HEK293 (cell line): ENCODE measurements around the gene NOS1AP.

Source experiments
- CTCF ChIA-PET: fragments of 350-600 bp; formaldehyde crosslinking; extraction: SDS; loops from one replicate; lab custom pipeline; 2021; ENCODE audit warnings: antibody characterized with exemption; lab: Yijun Ruan, JAX
- POLR2A ChIA-PET: fragments of 300-600 bp; formaldehyde crosslinking; extraction: SDS; loops from one replicate; lab custom pipeline; 2020; ENCODE audit warnings: antibody characterized with exemption, inconsistent platforms; lab: Yijun Ruan, JAX
- H3K27ac ChIP-seq: fragments of 200-500 bp; sonication (Bioruptor generic); 2 replicates; pipeline ENCODE4 v1.5.1; 2014; ENCODE audit warnings: low read depth, low read length, control low read depth, inconsistent platforms; ENCODE audit errors: extremely low read depth
- H3K36me3 ChIP-seq, 2 experiments: fragments of 200-500 bp in 1 of 2; sonication (Bioruptor generic) in 1 of 2; 1 replicate in 1 of 2; 2 replicates in 1 of 2; pipeline ENCODE4 v1.5.1; 2014 to 2017; ENCODE audit warnings: inconsistent platforms in 2 of 2, low read length in 2 of 2; ENCODE audit not compliant: control insufficient read depth in 2 of 2, insufficient read depth in 1 of 2
- H3K4me1 ChIP-seq: fragments of 200-500 bp; sonication (Bioruptor generic); 2 replicates; pipeline ENCODE4 v1.5.1; 2014; ENCODE audit warnings: mild to moderate bottlenecking, low read length, inconsistent platforms; ENCODE audit not compliant: control insufficient read depth, insufficient read depth
- H3K4me3 ChIP-seq: 2 replicates; pipeline ENCODE4 v1.5.1; 2011; ENCODE audit warnings: low read depth, mild to moderate bottlenecking, control low read depth, low read length, moderate library complexity
- H3K9me3 ChIP-seq: fragments of 200-500 bp; sonication (Bioruptor generic); 2 replicates; pipeline ENCODE4 v1.5.1; 2014; ENCODE audit warnings: low read depth, low read length, inconsistent platforms; ENCODE audit not compliant: control insufficient read depth, insufficient read depth
- GLIS2 ChIP-seq: fragments of 450-650 bp; formaldehyde crosslinking; IDR thresholded peaks from 2 replicates; pipeline ENCODE4 v1.5.1; 2016; ENCODE audit warnings: missing biosample characterization, missing genetic modification characterization
- HOXD13 ChIP-seq: sonication (generic); formaldehyde crosslinking; IDR thresholded peaks from 2 replicates; pipeline ENCODE4 v1.8.0; 2022; ENCODE audit warnings: missing genetic modification reagents, borderline replicate concordance
- PRDM4 ChIP-seq: fragments of 450-650 bp; formaldehyde crosslinking; IDR thresholded peaks from 2 replicates; pipeline ENCODE4 v1.5.1; 2017; ENCODE audit warnings: missing biosample characterization, missing genetic modification characterization
- SCRT2 ChIP-seq: fragments of 450-650 bp; formaldehyde crosslinking; IDR thresholded peaks from 2 replicates; pipeline ENCODE4 v1.5.1; 2016; ENCODE audit warnings: missing biosample characterization, missing genetic modification characterization
- ZNF223 ChIP-seq: fragments of 450-650 bp; formaldehyde crosslinking; IDR thresholded peaks from 2 replicates; pipeline ENCODE4 v1.5.1; 2016; ENCODE audit warnings: missing biosample characterization, missing genetic modification characterization
- ZNF266 ChIP-seq: fragments of 450-650 bp; formaldehyde crosslinking; IDR thresholded peaks from 2 replicates; pipeline ENCODE4 v1.5.1; 2016; ENCODE audit warnings: missing biosample characterization, missing genetic modification characterization, low read depth
- ZNF280C ChIP-seq: fragments of 450-650 bp; formaldehyde crosslinking; IDR thresholded peaks from 2 replicates; pipeline ENCODE4 v1.5.1; 2016; ENCODE audit warnings: missing biosample characterization, missing genetic modification characterization
- ZNF324 ChIP-seq: fragments of 450-650 bp; formaldehyde crosslinking; IDR thresholded peaks from 2 replicates; pipeline ENCODE4 v1.5.1; 2016; ENCODE audit warnings: missing biosample characterization, missing genetic modification characterization
- ZNF473 ChIP-seq: fragments of 450-650 bp; formaldehyde crosslinking; IDR thresholded peaks from 2 replicates; pipeline ENCODE4 v1.5.1; 2017; ENCODE audit warnings: missing biosample characterization, missing genetic modification characterization
- ZNF48 ChIP-seq: fragments of 450-650 bp; formaldehyde crosslinking; IDR thresholded peaks from 2 replicates; pipeline ENCODE4 v1.5.1; 2016; ENCODE audit warnings: missing biosample characterization, missing genetic modification characterization
- ZNF521 ChIP-seq: fragments of 450-650 bp; formaldehyde crosslinking; IDR thresholded peaks from 2 replicates; pipeline ENCODE4 v1.5.1; 2017; ENCODE audit warnings: missing biosample characterization, mild to moderate bottlenecking, missing genetic modification characterization
- ZNF558 ChIP-seq: fragments of 450-650 bp; formaldehyde crosslinking; IDR thresholded peaks from 2 replicates; pipeline ENCODE4 v1.5.1; 2016; ENCODE audit warnings: missing biosample characterization, missing genetic modification characterization
- ZNF776 ChIP-seq: fragments of 450-650 bp; formaldehyde crosslinking; IDR thresholded peaks from 2 replicates; pipeline ENCODE4 v1.5.0; 2017; ENCODE audit warnings: missing biosample characterization, missing genetic modification characterization, borderline replicate concordance
- ZNF785 ChIP-seq: fragments of 450-650 bp; formaldehyde crosslinking; IDR thresholded peaks from 2 replicates; pipeline ENCODE4 v1.5.1; 2016; ENCODE audit warnings: missing biosample characterization, missing genetic modification characterization
- TF ChIP-seq, protein P1 (sequence below): fragments of 450-650 bp; formaldehyde crosslinking; IDR thresholded peaks from 2 replicates; pipeline ENCODE4 v1.5.1; 2016; ENCODE audit warnings: missing biosample characterization, missing genetic modification characterization
- TF ChIP-seq, protein P2 (sequence below): fragments of 450-650 bp; formaldehyde crosslinking; IDR thresholded peaks from 2 replicates; pipeline ENCODE4; 2016; ENCODE audit warnings: missing biosample characterization, missing genetic modification characterization
- TF ChIP-seq, protein P3 (sequence below): fragments of 450-650 bp; formaldehyde crosslinking; optimal IDR thresholded peaks from 2 replicates; pipeline ENCODE3; 2016; ENCODE audit warnings: missing biosample characterization, mild to moderate bottlenecking, missing genetic modification characterization
- TF ChIP-seq, protein P4 (sequence below): fragments of 450-650 bp; formaldehyde crosslinking; IDR thresholded peaks from 2 replicates; pipeline ENCODE4 v1.5.1; 2017; ENCODE audit warnings: missing biosample characterization, missing genetic modification characterization

NOS1AP gene

DNA sequence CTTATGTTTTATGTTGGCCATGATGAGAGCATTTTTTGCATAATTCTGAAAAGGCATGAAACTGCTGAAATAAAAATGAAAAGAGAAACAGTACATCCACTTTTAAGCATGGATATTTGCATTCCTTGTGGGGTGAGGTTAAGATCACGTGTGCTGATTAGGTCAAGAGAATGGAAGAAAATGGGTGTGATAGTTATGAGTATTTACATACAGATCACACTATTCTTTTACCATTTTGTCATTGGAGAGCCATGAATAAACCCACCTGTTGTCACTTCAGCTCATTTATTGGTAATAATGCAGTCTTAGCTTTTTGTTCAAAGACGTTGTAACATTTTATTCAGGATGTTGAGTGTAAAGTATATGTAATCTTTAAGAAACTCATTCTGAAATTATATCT lies 153.2 kb downstream of the NOS1AP start:
- H3K4me1 ChIP-seq = peaks cover 23% of the 10 kb centered on the region
- H3K36me3 ChIP-seq = no peaks in the 10 kb centered on the region
- H3K4me3 ChIP-seq = no peak overlapping the region
- no peak overlapping the region for H3K27ac ChIP-seq
- CTCF ChIA-PET = interaction anchor here (1.7 kb wide), 1 partner anchor 166 kb away, joined by 4 read pairs; no protein-coding TSS in a partner anchor
- H3K9me3 ChIP-seq = no peaks in the 10 kb centered on the region
- POLR2A ChIA-PET = no interaction called here
- TF ChIP-seq ZNF223 (no peak), SCRT2 (tag by site-specific recombination) (peak; percentile 77)

- H3K36me3 ChIP-seq = no peaks in the 10 kb centered on the region
- peaks cover 15% of the 10 kb centered on the region for H3K4me1 ChIP-seq
- no peak overlapping the region for H3K27ac ChIP-seq
- no peak for TF ChIP-seq ZNF324 (tag by site-specific recombination)
- TF ChIP-seq, protein P1, sequence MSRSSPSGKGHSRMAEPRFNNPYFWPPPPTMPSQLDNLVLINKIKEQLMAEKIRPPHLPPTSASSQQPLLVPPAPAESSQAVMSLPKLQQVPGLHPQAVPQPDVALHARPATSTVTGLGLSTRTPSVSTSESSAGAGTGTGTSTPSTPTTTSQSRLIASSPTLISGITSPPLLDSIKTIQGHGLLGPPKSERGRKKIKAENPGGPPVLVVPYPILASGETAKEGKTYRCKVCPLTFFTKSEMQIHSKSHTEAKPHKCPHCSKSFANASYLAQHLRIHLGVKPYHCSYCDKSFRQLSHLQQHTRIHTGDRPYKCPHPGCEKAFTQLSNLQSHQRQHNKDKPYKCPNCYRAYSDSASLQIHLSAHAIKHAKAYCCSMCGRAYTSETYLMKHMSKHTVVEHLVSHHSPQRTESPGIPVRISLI (tag by site-specific recombination) = no peak
- TF ChIP-seq ZNF280C = no peak
- TF ChIP-seq ZNF473 (tag by site-specific recombination) = no peak
- TF ChIP-seq, protein P2, sequence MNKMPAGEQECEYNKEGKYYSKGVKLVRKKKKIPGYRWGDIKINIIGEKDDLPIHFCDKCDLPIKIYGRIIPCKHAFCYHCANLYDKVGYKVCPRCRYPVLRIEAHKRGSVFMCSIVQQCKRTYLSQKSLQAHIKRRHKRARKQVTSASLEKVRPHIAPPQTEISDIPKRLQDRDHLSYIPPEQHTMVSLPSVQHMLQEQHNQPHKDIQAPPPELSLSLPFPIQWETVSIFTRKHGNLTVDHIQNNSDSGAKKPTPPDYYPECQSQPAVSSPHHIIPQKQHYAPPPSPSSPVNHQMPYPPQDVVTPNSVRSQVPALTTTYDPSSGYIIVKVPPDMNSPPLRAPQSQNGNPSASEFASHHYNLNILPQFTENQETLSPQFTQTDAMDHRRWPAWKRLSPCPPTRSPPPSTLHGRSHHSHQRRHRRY (tag by site-specific recombination) = no peak
- TF ChIP-seq, protein P3, sequence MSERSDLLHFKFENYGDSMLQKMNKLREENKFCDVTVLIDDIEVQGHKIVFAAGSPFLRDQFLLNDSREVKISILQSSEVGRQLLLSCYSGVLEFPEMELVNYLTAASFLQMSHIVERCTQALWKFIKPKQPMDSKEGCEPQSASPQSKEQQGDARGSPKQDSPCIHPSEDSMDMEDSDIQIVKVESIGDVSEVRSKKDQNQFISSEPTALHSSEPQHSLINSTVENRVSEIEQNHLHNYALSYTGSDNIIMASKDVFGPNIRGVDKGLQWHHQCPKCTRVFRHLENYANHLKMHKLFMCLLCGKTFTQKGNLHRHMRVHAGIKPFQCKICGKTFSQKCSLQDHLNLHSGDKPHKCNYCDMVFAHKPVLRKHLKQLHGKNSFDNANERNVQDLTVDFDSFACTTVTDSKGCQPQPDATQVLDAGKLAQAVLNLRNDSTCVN (tag by site-specific recombination) = no peak
- TF ChIP-seq ZNF785 (tag by site-specific recombination) = no peak
- TF ChIP-seq, protein P4, sequence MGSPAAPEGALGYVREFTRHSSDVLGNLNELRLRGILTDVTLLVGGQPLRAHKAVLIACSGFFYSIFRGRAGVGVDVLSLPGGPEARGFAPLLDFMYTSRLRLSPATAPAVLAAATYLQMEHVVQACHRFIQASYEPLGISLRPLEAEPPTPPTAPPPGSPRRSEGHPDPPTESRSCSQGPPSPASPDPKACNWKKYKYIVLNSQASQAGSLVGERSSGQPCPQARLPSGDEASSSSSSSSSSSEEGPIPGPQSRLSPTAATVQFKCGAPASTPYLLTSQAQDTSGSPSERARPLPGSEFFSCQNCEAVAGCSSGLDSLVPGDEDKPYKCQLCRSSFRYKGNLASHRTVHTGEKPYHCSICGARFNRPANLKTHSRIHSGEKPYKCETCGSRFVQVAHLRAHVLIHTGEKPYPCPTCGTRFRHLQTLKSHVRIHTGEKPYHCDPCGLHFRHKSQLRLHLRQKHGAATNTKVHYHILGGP (tag by site-specific recombination) = no peak
- TF ChIP-seq ZNF48 (tag by site-specific recombination) = no peak
- TF ChIP-seq PRDM4 = no peak
- TF ChIP-seq GLIS2 (tag by site-specific recombination) = no peak
- no peak for TF ChIP-seq ZNF521 (tag by site-specific recombination)
- TF ChIP-seq HOXD13 (CRISPR knock-in tag) = no peak
- TF ChIP-seq ZNF776 (tag by site-specific recombination) = no peak
- TF ChIP-seq ZNF558 = no peak
- no peak for TF ChIP-seq ZNF266
- ChIA-PET POLR2A (interaction anchor here (1.0 kb wide), 1 partner anchor 16 kb away, joined by 3 read pairs; no protein-coding TSS in a partner anchor), CTCF (interaction anchor here (0.8 kb wide), 1 partner anchor 52 kb away, joined by 3 read pairs; no protein-coding TSS in a partner anchor)
- no peak overlapping the region for H3K4me3 ChIP-seq
- H3K9me3 ChIP-seq = no peaks in the 10 kb centered on the region
These were observed 154.0 kb downstream of the NOS1AP start for GRCh38 chr1:162223488-162223887.
